ENCODE results near the gene ZMYM3.

ZMYM3 gene

DNA sequence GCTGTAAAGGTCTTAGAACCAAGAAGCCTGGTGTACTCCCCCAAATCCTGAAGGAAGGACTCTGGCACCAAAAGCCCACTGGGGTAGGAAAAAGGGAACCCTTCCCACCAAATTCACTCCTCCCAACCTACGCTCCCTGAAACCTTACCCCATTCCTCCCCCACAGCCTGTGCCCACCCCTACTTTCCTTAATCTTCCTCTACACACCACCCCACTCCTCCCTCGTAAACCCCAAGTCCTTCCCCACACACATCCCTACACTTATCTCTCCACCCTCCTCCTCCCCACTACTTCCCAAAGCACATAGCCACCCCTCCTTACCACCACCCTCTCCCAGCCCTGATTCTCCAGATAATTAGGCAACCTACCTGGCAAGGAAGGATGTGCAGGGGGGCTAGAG, 1.7 kb downstream of the ZMYM3 start:
- no peak for DNase-seq

DNA sequence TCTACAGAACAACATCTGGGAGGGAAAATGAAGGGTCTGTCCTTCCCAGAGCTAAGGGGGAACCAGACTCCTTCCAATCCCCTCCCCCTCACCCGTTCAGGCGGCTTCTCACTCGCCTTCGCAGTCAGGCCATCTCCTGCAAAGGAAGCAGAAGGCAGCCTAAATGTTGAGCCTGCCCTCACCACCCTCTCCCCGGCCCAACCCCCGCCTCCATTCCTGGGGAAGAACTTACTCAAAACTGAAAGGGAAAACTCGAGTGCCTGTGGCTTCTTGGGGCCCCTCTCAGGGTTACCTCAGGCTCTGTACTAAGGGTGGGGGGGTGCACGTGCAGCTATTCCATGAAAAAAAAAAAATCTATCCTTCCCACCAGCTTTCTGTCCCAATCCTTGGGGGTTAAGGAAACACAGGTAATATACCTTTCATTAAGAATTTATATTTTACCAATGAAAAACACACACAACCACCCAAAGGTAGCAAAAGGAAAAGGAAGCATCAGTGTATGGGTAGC, 2.4 kb downstream of the ZMYM3 start:
- no peak for DNase-seq

GRCh38 chrX:71250841-71251240, 3.1 kb downstream of the ZMYM3 start:
- no peak for DNase-seq

- no peak for DNase-seq
Observed at GRCh38 chrX:71245159-71245558, 8.8 kb downstream of the ZMYM3 start.

DNA sequence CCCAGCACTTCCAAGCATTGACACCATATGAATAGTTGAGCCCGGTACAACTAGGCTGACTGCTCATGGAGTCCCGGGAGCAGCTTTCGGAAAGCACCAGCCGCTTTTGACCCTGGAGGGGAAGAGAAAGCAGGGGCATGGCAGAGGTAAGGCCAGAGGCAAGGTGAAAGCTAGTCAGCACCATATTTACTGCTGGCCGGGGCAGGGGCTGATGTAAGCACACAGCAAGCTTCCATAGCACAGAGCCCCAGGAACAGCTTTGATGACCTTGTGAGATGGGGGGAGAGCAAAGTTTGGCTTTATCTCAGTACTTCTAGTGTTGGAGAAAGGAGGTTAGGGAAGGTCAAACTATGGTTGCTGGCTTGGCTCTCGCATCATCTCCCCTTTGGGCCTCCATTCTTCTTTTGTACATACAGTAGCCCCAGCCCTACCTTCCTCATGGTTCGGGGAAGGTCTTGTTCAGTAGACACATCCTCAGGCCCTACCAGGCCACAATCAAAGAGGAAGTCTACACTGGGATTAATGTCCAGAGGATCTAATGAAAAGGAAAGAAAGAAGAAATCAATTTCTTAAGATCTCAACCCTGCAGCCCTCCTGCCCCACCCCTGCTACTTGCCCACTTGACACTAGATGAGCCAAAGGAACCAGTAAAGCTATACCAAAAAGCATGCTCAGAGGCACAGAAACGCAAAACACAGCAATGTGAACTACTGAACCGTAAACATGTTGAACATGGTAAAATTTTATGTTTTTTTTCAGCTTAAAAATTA, 9.4 kb downstream of the ZMYM3 start:
- no peak for DNase-seq

GRCh38 chrX:71241301-71241700, 12.6 kb downstream of the ZMYM3 start:
- DNase-seq, result no peak

DNA sequence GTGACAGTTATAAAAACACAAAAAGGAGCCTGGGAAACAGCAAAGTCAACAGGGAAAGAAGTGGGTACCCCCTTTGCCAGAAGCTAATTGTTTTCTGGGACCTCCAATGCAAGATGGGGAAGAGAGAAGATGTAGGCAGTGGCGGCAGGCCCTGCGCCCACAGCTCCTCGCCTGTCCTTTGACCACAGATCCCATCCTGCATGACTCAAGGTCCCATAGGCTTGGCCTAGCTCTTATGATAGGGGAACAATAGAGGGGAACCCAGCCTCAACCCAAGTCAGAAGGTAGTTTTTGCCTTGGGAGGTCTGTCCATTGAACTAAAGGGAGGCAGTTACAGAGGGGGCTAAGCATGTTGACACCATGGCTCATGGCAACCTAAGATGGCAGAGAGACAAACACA, 14.2 kb downstream of the ZMYM3 start:
- DNase-seq, result no peak

DNA sequence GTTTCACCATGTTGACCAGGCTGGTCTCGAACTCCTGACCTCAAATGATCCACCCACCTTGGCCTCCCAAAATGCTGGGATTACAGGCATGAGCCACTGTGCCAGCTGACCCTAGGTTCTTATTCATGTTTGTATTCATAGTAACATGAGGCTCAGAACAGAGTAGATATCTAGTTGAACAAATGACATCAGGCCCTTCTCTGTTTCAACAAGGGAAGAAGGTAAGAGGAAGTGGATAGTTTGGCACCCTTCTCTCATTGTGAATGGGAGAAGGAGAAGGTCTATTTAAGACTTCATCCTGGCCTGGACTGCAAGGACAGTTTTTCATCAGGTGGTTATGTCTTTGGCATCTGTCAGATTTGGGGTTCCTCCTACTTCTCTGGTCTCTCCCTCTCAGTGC, 17.1 kb downstream of the ZMYM3 start:
- no peak for DNase-seq

GRCh38 chrX:71235482-71235881, 18.5 kb downstream of the ZMYM3 start:
- no peak for DNase-seq

DNA sequence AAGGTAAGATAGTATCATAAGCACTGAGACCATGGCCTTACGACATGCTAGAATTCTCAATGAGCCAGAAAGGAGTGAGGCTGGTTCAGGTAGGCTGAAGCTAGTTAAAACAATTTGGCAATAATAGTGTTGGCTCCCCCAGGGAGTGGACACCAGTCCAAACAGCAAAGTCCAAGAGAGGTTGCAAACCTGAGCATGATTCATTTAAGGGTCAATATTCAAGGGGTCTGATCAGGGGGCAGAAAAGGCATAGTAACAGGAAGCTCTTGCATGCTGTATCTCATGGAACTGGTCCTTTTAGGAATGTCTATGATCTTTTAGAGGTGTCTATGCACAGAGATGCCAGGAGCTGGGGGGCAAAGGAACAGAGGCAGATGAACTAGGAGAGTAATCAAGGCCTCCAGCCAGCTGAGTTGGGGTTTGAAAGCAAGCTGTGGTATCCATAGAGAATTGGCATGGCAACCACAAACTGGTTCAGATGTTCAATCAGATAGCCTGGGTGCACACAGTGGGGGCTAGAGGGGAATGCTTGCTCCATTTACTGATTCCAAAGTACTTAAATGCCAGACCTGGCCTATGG, 25.8 kb downstream of the ZMYM3 start:
- DNase-seq, result no peak

- DNase-seq, result no peak
Observed at GRCh38 chrX:71227370-71228062, 26.4 kb downstream of the ZMYM3 start.

DNA sequence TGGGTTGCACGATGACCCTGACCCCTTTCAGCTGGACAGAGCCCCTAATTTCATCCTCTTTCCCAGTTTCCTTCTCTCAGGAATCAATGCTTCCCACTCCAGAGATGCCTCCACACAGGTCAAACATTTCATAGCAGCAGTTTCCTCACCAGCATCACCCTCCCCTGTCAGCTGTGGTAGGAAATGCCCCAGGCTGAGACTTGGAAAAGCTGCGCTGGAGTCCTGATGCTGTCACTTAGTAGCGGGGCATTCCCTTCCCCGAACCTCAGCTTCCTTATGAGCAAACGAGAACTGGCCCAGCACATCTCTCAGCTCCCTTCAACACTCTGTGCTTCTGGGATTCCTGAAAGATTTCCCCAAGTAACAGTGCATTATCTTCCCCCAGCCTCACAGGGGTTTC, 28.3 kb downstream of the ZMYM3 start:
- peak; percentile 50 for DNase-seq

DNA sequence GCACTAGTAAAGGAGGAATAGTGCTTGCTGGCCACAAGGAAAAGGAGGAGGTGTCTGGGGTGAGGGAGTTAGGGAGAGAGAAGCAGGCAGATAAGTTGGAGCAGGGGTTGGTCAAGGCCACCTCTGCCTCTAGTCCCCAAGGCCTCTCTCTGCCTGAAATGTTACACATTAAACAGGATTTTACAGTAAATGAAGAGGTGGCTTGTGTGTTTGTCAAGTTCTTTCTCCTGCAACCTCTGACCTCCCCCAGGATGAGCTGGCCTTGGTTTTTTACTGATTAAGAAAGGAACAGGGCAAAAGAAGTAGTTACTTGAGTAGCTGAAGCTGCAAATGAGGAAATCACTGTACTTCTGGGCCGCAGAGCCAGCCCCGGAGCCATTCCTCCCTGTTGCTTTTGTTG, 28.9 kb downstream of the ZMYM3 start:
- no peak for DNase-seq

DNA sequence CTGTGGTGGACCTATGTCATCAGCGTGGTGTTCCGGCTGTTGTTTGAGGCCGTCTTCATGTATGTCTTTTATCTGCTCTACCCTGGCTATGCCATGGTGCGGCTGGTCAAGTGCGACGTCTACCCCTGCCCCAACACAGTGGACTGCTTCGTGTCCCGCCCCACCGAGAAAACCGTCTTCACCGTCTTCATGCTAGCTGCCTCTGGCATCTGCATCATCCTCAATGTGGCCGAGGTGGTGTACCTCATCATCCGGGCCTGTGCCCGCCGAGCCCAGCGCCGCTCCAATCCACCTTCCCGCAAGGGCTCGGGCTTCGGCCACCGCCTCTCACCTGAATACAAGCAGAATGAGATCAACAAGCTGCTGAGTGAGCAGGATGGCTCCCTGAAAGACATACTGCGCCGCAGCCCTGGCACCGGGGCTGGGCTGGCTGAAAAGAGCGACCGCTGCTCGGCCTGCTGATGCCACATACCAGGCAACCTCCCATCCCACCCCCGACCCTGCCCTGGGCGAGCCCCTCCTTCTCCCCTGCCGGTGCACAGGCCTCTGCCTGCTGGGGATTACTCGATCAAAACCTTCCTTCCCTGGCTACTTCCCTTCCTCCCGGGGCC, 29.7 kb downstream of the ZMYM3 start:
- DNase-seq, result no peak

- no peak for DNase-seq
Observed at GRCh38 chrX:71222929-71223328, 31.0 kb downstream of the ZMYM3 start, which contains the start of gene GJB1. Gene GJB1, plus strand, starts transcription at chrX:71223224. Its CDS starts 484 bp downstream, at chrX:71223708.

DNA sequence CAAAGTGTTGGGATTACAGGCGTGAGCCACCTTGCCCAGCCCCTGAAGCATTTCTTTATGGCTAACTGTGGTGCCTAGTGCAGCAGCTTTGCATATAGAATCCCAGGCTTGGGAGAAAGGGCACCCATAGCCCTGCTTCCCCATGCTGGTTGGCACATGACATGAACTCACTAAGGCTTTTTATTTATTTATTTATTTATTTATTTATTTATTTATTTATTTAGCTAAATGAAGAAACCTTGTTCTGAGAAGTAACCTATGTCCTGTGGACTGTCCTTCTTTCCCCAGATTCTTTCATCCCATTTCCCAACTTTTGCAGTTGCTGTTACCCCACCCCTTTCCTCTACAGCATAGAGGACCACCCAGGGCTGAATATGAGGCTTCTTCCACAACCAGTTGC, 32.8 kb downstream of the ZMYM3 start:
- DNase-seq, result no peak

- no peak for DNase-seq
Observed at GRCh38 chrX:71217298-71217697, 36.6 kb downstream of the ZMYM3 start.

DNA sequence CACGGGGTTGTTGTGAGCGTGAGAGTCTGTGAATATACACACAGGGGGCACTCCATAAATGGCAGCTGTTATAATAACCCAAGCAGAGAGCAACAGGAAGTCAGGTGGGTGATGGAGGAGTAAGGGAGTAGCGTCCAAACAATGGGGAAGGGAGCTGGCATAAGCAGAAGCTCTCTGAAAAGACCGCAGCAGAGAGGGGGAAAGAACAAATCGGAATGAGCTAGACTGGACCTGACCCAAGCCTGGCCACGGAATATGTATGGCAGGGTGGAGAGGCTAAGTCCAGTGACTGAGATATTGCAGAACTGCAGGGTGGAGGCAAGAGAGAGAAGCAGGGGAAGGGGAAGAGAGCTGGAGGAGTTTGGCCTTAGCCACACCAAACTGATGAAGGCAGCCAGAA, 37.5 kb downstream of the ZMYM3 start:
- no peak for DNase-seq

GRCh38 chrX:71215338-71215912, 38.5 kb downstream of the ZMYM3 start:
- no peak for DNase-seq

- DNase-seq, result no peak
Observed at GRCh38 chrX:71214604-71215337, 39.2 kb downstream of the ZMYM3 start.

DNA sequence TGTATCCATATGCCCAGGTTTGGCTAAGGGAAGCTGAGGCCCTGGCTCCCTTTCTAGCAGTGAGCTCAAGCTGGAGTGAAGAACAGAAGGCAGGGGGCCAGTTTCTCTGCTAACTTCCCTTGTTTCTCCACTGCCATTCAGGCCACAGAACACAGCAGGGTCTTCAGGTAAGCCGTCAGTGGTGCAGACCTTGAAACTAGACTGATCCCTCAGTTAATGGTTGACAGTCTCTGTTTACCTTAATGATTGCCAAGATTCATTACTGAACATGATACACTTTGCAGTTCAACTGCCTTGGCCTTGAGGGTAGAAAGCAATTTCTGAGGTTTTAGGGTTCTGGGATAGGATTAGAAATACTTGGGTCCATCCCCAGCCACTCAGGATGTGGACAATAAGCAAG, 39.8 kb downstream of the ZMYM3 start:
- no peak for DNase-seq

DNA sequence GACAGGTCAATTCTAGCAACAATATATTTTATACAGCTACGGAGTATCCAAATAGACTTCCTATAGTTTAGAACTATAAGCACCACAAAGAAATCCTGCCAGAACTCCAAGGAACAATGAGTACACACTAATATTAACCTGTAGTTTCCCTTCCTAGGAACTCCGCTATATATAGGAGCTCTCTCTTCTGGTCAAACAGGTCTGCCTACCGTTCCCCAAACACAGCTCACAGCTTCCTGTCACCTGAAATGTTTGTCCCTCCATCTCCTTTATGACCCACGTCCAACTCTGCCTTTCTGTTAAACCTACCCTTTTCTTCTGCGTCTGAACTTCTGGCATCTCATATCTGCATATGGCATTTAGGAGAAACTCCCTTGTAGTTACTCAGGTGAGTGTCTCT, 41.4 kb downstream of the ZMYM3 start:
- no peak for DNase-seq

Data from EL (cell line).